Neural cell (in vitro differentiated cells): ENCODE results near the gene DBF4. TPM values are rescaled to one million over a fixed set of nuclear protein-coding genes. Genes with fewer than 3 reads are reported as not detected.

Source experiments
- H2AFZ ChIP-seq: fragments of 200-600, 300-800 bp; sonication (generic), shearing (Covaris generic); 2 replicates; pipeline ENCODE4 v1.6.0; 2014; ENCODE audit warnings: low read depth, mild to moderate bottlenecking, antibody characterized with exemption, low read length, moderate library complexity
- H3F3A ChIP-seq: fragments of 200-600 bp; shearing (Covaris generic); 2 replicates; pipeline ENCODE4 v1.6.1; 2016; ENCODE audit warnings: mild to moderate bottlenecking, moderate library complexity, mixed read lengths, antibody characterized with exemption, low read length; ENCODE audit not compliant: insufficient read depth, poor library complexity, severe bottlenecking
- H3K27ac ChIP-seq: fragments of 200-600, 300-800 bp; sonication (generic), shearing (Covaris generic); 2 replicates; pipeline ENCODE4 v1.5.1; 2014; ENCODE audit warnings: mild to moderate bottlenecking, low read length, moderate library complexity
- H3K27me3 ChIP-seq: fragments of 300-800, 200-600 bp; sonication (generic), shearing (Covaris generic); 2 replicates; pipeline ENCODE4 v1.6.0; 2014; ENCODE audit warnings: mild to moderate bottlenecking, low read depth, low read length, moderate library complexity; ENCODE audit not compliant: insufficient read depth
- H3K36me3 ChIP-seq: fragments of 300-800, 200-600 bp; sonication (generic), shearing (Covaris generic); 2 replicates; pipeline ENCODE4 v1.5.1; 2014; ENCODE audit warnings: mild to moderate bottlenecking, antibody characterized with exemption, low read length, moderate library complexity; ENCODE audit not compliant: insufficient read depth
- H3K4me2 ChIP-seq: fragments of 300-800, 200-600 bp; sonication (generic), shearing (Covaris generic); 2 replicates; pipeline ENCODE4 v1.6.0; 2014; ENCODE audit warnings: mild to moderate bottlenecking, low read length
- H3K4me3 ChIP-seq: fragments of 300-800, 200-600 bp; sonication (generic), shearing (Covaris generic); 2 replicates; pipeline ENCODE4 v1.5.1; 2014; ENCODE audit warnings: mild to moderate bottlenecking, low read length, moderate library complexity
- H3K79me2 ChIP-seq: fragments of 200-600 bp; shearing (Covaris generic); replicated peaks from 2 replicates; pipeline ENCODE4 v1.6.0; 2014; ENCODE audit warnings: mild to moderate bottlenecking, low read length, moderate library complexity; ENCODE audit not compliant: insufficient read depth
- H3K9ac ChIP-seq: fragments of 300-800, 200-600 bp; sonication (generic), shearing (Covaris generic); 2 replicates; pipeline ENCODE4 v1.6.1; 2016; ENCODE audit warnings: mild to moderate bottlenecking, low read length, mixed read lengths
- H3K9me2 ChIP-seq: fragments of 200-600 bp; shearing (Covaris generic); 2 replicates; pipeline ENCODE4 v1.6.1; 2016; ENCODE audit warnings: mild to moderate bottlenecking, low read length, mixed read lengths; ENCODE audit not compliant: insufficient read depth
- H3K9me3 ChIP-seq: fragments of 200-600, 300-800 bp; sonication (generic), shearing (Covaris generic); 2 replicates; pipeline ENCODE4 v1.6.1; 2016; ENCODE audit warnings: mild to moderate bottlenecking, mixed run types, low read length, moderate library complexity, mixed read lengths
- H4K20me1 ChIP-seq: fragments of 200-600 bp; shearing (Covaris generic); 2 replicates; pipeline ENCODE4 v1.6.1; 2016; ENCODE audit warnings: mild to moderate bottlenecking, mixed run types; ENCODE audit not compliant: insufficient read depth
- EP300 ChIP-seq: fragments of 450-650 bp; conservative IDR thresholded peaks from 2 replicates; pipeline ENCODE4 v1.6.1; 2014; ENCODE audit warnings: antibody characterized with exemption, mild to moderate bottlenecking, moderate library complexity; ENCODE audit not compliant: poor library complexity, severe bottlenecking
- EZH2 ChIP-seq: fragments of 200-600, 300-800 bp; shearing (Covaris generic), sonication (generic); IDR thresholded peaks from 2 replicates; pipeline ENCODE4 v1.6.1; 2014; ENCODE audit warnings: antibody characterized with exemption, low read length, borderline replicate concordance, mild to moderate bottlenecking; ENCODE audit not compliant: insufficient read depth, poor library complexity, severe bottlenecking
- MXI1 ChIP-seq: fragments of 450-650 bp; conservative IDR thresholded peaks from 2 replicates; pipeline ENCODE4 v1.6.1; 2014; ENCODE audit warnings: antibody characterized with exemption, mild to moderate bottlenecking; ENCODE audit not compliant: poor library complexity, severe bottlenecking
- POLR2AphosphoS5 ChIP-seq: IDR thresholded peaks from 2 replicates; pipeline ENCODE4 v1.6.1; 2012
- RAD21 ChIP-seq: fragments of 450-650 bp; conservative IDR thresholded peaks from 2 replicates; pipeline ENCODE4 v1.6.1; 2014; ENCODE audit warnings: antibody characterized with exemption, mild to moderate bottlenecking, moderate library complexity
- REST ChIP-seq: IDR thresholded peaks from 2 replicates; pipeline ENCODE4 v1.6.1; 2012; ENCODE audit warnings: borderline replicate concordance
- SMC3 ChIP-seq: fragments of 450-650 bp; conservative IDR thresholded peaks from 2 replicates; pipeline ENCODE4 v1.6.1; 2014; ENCODE audit warnings: antibody characterized with exemption, mild to moderate bottlenecking, moderate library complexity; ENCODE audit not compliant: poor library complexity
- TAF1 ChIP-seq: IDR thresholded peaks from 2 replicates; pipeline ENCODE4 v1.6.1; 2012; ENCODE audit warnings: low read depth
- polyA plus RNA-seq: library from polyadenylated mRNA; depleted of rRNA; stranded (reverse); fragments of >200 nt; gene quantifications from 2 replicates; pipeline ENCODE4 v1.2.3, GENCODE V29; 2014
- TF ChIP-seq, protein P1 (sequence below): fragments of 450-650 bp; IDR thresholded peaks from 2 replicates; pipeline ENCODE4 v1.5.1; 2014; ENCODE audit warnings: antibody characterized with exemption, mild to moderate bottlenecking, moderate library complexity; ENCODE audit not compliant: poor library complexity, severe bottlenecking

The DBF4 gene
- polyA plus RNA-seq, 1 donor from 2014 or later = 13.0 TPM

DNA sequence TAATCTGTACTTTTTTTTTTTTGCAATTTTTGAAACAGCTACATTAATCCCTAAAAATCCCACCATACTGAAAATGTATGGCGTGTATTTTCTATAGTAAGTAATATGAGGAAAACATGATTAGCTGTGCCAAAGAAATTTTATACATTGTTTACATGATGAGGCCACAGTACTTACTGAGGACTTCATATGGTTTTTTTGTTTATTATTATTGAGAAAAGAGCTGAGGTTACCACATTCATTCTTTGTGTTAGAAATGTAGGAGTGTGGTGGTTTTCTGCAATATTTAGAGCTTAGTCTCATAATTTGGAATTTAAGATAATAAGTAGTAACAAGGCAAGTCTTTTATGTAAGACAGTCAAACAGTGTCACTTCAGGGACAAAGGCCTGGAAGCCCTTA, 45.2 kb upstream of the DBF4 start:
- no peaks in the 10 kb centered on the region for H3K9me3 ChIP-seq
- H3K27ac ChIP-seq = no peak overlapping the region
- H3K27me3 ChIP-seq = no peaks in the 10 kb centered on the region
- no peaks in the 10 kb centered on the region for H3K9me2 ChIP-seq
- H4K20me1 ChIP-seq = no peaks in the 10 kb centered on the region
- H2AFZ ChIP-seq = no peak overlapping the region
- no peak for TF ChIP-seq RAD21
- TF ChIP-seq TAF1 = no peak
- no peak for TF ChIP-seq REST
- no peak overlapping the region for H3K4me2 ChIP-seq
- H3K79me2 ChIP-seq = no peaks in the 10 kb centered on the region
- no peak overlapping the region for H3K9ac ChIP-seq
- no peaks in the 10 kb centered on the region for H3K36me3 ChIP-seq
- no peaks in the 10 kb centered on the region for H3F3A ChIP-seq
- no peak overlapping the region for H3K4me3 ChIP-seq

- no peak overlapping the region for H3K9ac ChIP-seq
- no peak overlapping the region for H2AFZ ChIP-seq
- H3K36me3 ChIP-seq = no peaks in the 10 kb centered on the region
- no peaks in the 10 kb centered on the region for H3K9me2 ChIP-seq
- H4K20me1 ChIP-seq = no peaks in the 10 kb centered on the region
- TF ChIP-seq MXI1 (no peak), EP300 (no peak), RAD21 (no peak), REST (no peak), POLR2AphosphoS5 (no peak), EZH2 (no peak), SMC3 (no peak)
- TF ChIP-seq, protein P1, sequence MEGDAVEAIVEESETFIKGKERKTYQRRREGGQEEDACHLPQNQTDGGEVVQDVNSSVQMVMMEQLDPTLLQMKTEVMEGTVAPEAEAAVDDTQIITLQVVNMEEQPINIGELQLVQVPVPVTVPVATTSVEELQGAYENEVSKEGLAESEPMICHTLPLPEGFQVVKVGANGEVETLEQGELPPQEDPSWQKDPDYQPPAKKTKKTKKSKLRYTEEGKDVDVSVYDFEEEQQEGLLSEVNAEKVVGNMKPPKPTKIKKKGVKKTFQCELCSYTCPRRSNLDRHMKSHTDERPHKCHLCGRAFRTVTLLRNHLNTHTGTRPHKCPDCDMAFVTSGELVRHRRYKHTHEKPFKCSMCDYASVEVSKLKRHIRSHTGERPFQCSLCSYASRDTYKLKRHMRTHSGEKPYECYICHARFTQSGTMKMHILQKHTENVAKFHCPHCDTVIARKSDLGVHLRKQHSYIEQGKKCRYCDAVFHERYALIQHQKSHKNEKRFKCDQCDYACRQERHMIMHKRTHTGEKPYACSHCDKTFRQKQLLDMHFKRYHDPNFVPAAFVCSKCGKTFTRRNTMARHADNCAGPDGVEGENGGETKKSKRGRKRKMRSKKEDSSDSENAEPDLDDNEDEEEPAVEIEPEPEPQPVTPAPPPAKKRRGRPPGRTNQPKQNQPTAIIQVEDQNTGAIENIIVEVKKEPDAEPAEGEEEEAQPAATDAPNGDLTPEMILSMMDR = no peak
- no peaks in the 10 kb centered on the region for H3F3A ChIP-seq
- H3K27me3 ChIP-seq = no peaks in the 10 kb centered on the region
- H3K4me3 ChIP-seq = no peak overlapping the region
- H3K27ac ChIP-seq = no peak overlapping the region
- no peaks in the 10 kb centered on the region for H3K79me2 ChIP-seq
- no peak overlapping the region for H3K4me2 ChIP-seq
- no peaks in the 10 kb centered on the region for H3K9me3 ChIP-seq
Measured at GRCh38 chr7:87833130-87833529, 43.2 kb upstream of the DBF4 start.
